SKM-1 treated with dmso at 0.1 percent for 144 hours (cell line): ENCODE measurements around the gene NAGA.

Experiments
- DNase-seq: peaks from one replicate; lab custom pipeline; 2025; ENCODE audit not compliant: unreplicated experiment; lab: John Stamatoyannopoulos, UW

Gene NAGA

DNA sequence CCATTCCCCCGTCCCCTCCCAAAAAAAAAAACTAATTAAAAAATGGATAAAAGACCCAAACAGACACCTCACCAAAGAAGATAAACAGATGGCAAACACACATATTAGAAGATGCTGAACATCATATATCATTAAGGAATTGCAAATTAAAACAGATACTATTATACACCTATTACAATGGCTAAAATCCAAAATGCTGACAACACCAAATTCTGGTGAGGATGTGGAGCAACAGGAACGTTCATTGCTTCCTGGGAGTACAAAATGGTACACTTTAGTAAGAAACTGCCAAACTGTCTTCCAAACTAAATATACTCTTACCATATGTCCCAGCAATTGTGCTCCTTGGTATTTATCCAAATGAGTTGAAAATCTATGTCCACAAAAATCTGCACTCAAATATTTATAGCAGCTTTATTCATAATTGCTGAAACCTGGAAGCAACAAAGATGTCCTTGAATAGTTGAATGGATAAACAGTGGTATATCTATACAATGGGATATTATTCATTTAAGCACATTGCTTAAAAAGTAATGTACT, 19.9 kb downstream of the NAGA start:
- DNase-seq, result no peak

DNA sequence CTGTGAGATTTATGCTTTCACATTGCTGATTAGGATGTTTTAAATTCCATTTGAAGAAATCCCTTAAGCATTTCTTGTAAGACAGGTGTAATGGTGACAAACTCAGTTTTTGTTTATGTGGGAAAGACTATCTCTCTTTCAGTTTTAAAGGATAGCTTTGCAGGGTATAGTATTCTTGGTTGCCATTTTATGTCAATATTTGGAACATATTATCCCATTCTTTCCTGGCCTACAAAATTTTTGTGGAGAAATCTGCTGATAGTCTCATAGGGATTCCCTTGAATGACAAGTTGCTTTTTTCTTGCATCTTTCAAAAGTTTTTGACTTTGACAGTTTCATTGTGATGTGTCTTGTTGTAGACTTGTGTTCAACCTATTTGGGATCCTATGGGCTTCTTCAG, 28.8 kb downstream of the NAGA start:
- no peak for DNase-seq

DNA sequence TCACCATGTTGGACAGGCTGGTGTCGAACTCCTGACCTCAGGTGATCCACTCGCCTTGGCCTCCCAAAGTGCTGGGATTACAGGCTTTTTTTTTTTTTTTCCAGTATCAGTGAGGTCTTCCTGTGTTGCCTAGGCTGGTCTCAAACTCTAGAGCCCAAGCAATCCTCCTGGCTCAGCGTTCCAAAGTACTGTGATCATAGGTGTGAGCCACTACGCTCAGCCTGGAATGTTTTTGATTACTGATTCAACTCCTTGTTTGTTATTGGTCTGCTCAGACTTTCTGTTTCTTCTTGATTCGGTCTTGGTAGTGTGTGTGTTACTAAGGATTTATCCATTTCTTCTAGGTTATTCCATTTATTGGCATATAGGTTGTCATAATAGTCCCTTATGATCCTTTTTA, 31.3 kb downstream of the NAGA start:
- DNase-seq, result no peak

DNA sequence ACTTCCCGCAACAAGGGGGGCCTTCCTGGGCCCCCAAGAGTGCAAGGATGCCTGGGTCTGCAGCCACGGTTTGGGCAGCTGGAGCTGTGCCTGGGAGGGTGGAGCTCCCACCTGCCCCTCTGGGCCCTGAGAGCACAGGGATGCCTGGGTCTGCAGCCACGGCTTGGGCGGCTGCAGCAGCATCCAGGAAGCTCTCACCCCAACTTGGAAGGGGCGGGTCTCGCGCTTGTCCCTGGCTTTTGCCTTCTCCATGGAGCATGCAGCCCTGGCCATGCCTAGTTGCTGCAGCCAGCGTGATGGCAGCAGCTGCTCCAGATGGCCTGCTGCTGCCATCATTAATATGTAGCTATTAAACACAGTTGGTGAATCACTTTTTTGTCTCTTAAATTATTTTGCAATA, 35.4 kb downstream of the NAGA start:
- no peak for DNase-seq

DNA sequence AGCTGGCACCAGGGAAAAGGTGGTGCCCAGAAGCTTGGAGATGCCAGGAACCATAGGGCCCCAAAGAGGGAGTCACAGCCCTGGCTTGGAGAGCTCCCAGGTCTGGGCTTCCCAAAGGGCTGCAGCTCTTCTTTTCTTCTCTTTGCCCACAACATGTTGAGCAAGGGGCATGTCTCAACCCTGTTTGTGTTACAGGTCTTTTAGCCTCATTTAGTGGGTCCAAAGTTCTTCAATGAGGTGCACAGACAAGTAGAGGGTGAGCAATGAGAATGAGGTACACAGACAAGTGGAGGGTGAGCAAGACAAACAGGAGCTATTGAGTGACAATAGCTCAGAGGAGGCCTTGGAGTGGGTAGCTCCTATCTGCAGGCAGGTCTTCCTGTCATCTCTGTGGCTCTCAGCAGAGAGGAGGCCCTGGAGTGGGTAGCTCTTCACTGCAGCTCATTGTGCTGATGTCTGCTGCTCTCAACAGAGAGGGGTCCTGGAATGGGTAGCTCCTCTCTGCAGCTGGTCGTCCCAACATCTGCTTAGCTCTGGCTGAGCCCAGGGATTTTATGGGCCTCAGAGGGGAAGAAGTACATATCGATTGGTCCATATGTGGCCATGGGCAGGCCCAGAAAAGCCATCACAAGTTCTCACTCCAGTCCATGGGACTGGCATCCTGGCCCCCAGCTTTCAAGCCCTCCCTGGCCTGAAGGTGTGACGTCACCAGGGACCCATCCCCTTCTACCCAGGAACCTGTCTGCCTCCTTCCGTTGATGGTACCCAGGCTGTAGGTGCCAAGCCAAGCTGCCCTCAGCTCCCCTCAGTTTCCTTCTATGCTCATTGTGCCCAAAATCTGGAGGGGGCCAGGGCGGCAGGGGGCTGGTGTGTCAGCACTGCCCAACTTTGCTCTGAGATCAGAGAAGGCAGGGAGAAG, 37.1 kb downstream of the NAGA start:
- DNase-seq, result no peak

DNA sequence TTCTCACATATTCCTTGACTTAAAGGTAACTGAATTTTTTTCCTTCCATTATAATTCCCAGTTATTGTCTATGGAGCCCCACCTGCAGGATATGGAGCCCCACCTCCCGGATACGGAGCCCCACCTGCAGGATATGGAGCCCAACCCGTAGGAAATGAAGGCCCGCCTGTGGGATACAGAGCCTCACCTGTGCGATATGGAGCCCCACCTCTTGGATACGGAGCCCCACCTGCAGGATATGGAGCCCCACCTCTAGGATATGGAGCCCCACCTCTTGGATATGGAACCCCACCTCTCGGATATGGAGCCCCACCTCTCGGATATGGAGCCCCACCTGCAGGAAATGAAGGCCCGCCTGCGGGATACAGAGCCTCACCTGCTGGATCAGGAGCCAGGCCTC, 43.9 kb downstream of the NAGA start:
- no peak for DNase-seq

DNA sequence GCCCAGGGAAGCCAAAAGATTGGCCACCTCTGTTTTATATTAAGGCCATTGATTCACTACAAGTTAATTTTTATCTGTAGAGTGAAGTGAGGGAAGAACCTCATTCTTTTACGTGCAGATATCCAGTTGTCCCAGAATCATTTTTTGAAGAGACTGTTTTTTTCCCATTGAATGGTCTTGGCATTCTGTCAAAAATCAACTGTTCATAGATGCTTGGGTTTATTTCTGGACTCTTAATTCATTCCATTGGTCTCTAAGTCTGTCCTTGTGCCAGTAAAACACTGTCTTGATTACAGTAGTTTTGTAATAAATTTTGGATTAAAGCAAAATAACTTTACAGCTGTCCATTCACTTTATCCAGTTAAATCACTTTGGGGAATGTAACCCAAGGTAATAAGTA, 45.2 kb downstream of the NAGA start:
- DNase-seq, result no peak

DNA sequence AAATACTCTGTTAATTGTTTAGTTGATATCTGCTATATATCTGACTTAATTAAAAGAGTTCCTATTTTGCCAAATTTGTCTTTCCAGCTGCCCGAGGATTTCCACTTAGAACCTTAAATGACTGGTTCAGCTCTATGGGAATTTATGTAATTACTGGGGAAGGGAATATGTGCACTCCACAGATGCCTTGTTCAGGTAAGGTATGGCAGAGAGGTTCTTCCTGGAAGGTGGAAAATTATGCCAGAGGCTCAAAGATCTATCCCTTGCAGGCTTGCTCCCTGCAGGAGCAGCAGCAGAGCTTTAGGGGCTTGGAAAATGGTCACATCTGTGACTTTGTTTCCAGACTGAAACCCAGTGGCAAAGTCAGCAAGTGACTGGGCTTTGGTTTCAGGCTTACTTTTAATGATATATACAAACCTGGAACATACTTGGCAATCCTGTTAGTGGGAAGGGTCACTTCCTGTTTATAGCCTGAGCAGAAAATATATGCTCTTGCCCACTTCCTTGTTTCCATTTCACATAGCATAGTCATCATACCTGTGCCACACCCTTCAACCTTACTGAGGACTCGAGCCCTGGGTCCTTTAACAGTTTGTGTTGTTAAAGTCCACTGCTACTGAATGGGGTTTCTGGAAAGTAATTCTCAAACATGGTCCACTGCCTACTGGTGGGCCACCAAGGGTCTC, 48.3 kb downstream of the NAGA start:
- DNase-seq, result peak; percentile 56

DNA sequence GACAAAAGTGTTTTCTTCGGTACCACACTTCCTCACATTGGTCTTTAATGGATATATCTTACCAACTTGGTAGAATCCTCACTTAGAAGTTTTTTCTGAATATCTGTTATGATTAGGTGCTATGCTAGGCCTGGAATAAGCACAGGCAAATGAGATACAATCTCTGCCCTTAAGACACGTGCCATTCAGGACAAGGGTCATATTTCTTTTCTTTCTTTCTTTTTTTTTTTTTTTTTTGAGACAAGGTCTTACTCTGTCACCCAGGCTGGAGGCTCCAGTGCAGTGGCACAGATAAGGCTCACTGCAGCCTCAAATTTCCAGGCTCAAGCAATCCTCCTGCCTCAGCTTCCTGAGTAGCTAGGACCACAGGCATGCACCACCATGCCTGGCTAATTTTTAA, 49.0 kb downstream of the NAGA start:
- no peak for DNase-seq

DNA sequence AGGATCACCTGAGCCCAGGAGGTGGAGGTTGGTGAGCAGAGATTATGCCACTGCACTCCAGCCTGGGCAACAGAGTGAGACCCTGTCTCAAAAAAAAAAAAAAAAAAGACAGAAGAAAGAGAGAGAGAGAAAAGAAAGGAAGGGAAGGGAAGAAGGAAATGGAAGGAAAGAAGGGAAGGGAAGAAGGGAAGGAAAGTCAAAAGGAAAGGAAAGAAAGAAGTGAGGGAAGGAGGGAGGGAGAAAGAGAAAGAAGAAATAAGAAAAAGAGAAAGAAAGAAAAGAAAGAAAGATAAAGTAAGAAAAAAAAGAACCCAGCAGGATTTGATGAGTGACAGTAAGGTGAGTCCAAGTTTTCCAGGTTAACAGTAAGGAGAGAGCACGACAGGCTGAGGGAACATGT, 52.4 kb downstream of the NAGA start:
- no peak for DNase-seq

DNA sequence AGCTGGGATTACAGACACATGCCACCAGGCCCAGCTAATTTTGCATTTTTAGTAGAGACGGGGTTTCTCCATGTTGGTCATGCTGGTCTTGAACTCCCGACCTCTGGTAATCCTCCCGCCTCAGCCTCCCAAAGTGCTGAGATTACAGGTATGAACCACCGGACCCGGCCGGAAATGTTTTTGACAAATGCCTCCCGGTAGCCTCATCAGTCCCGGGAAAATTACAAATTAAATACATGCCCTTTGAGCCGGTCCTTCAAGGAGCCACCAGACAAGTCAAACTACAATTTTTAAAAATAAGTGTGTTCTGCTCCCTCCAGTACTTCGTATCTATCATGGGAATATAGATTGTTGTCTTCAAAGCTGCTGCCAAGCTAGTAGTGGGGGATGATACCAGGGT, 54.5 kb downstream of the NAGA start:
- no peak for DNase-seq

DNA sequence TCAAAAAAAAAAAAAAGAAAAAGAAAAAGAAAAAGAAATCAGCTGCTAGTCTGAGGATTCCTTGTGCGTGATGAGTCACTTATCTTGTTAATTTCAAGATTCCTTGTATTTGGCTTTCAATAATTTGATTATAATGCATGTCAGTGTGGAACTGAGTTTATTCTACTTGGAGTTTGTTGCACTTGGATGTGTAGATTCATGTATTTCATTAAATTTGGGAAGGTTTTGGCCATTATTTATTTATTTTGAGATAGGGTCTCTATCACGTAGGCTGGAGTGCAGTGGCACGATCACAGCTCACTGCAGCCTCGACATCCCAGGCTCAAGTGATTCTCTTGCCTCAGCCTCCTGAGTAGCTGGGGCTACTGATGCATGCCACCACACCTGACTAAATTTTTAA, 57.2 kb downstream of the NAGA start:
- DNase-seq, result no peak

DNA sequence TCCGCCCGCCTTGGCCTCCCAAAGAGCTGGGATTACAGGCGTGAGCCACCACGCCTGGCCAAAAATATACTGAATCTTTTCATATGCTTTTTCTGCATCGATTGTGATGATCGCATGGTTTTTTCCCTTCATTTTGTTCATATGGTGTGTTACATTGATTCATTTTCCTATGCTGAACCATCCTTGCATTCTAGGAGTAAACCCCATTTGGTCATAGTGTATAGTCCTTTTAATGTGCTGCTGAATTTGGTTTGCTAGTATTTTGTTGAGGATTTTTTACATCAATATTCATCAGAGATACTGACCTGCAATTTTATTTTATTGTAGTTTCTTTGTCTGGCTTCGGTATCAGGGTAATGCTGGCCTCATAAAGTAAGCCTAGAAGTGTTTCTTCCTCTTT, 59.8 kb downstream of the NAGA start:
- no peak for DNase-seq
